A549 (cell line): ENCODE data around the gene TTC28. TPM values are rescaled to one million over a fixed set of nuclear protein-coding genes. Genes with fewer than 3 reads are reported as not detected.

Experiments
- ATAC-seq, 2 experiments: fragments of 200-7000 bp in 1 of 2; fragments of >200 bp in 1 of 2; cut with Nextera tagmentation in 1 of 2; cut with Tn5 transposase in 1 of 2; 3 replicates each; pipeline versions ENCODE4 v1.8.0 to v1.9.1; 2018 to 2020; ENCODE audit warnings: mild to moderate bottlenecking in 1 of 2, moderate library complexity in 1 of 2
- CTCF ChIA-PET: fragments of 300-600 bp; sonication (Branson Sonifier 250); formaldehyde crosslinking; extraction: SDS; loops from one replicate; lab custom pipeline; 2021; ENCODE audit warnings: antibody characterized with exemption, inconsistent platforms; lab: Yijun Ruan, JAX
- POLR2A ChIA-PET: fragments of 350-600 bp; formaldehyde crosslinking; extraction: SDS; loops from one replicate; lab custom pipeline; 2021; ENCODE audit warnings: antibody characterized with exemption, inconsistent platforms; lab: Yijun Ruan, JAX
- DNase-seq, 2 experiments: peaks; one replicate each; pipeline versions ENCODE4 v3.0.0 to v3.0.0-alpha.2; 2011 to 2016; ENCODE audit warnings: low read depth in 1 of 2, low spot score in 1 of 2
- FAIRE-seq: peaks from 2 replicates; lab custom pipeline; 2011; peaks lifted over from hg19 to GRCh38; lab: Jason Lieb, UNC
- H3K27ac ChIP-seq, 2 experiments: fragments of >200 bp; sonication (Bioruptor Twin); formaldehyde crosslinking; 3 replicates each; pipeline ENCODE4 v1.5.1; 2016 to 2017
- H3K4me1 ChIP-seq: fragments of >200 bp; sonication (Bioruptor Twin); formaldehyde crosslinking; 3 replicates; pipeline ENCODE4 v1.6.1; 2016
- H3K4me2 ChIP-seq: fragments of >200 bp; sonication (Bioruptor Twin); formaldehyde crosslinking; 3 replicates; pipeline ENCODE4 v1.6.1; 2016
- H3K4me3 ChIP-seq: fragments of >200 bp; sonication (Bioruptor Twin); formaldehyde crosslinking; 3 replicates; pipeline ENCODE4 v1.5.1; 2016
- H3K9me3 ChIP-seq: fragments of >200 bp; sonication (Bioruptor Twin); formaldehyde crosslinking; 3 replicates; pipeline ENCODE4 v1.6.1; 2016
- ATOH8 ChIP-seq: fragments of 250-450 bp; sonication (Bioruptor Pico); IDR thresholded peaks from 2 replicates; pipeline ENCODE4 v1.5.0; 2020; ENCODE audit warnings: low read depth, mild to moderate bottlenecking, moderate library complexity
- BHLHE40 ChIP-seq: IDR thresholded peaks from 2 replicates; pipeline ENCODE4 v1.6.1; 2012; ENCODE audit warnings: low read depth, low read length, inconsistent platforms
- EHF ChIP-seq: fragments of 250-450 bp; sonication (Bioruptor Pico); IDR thresholded peaks from 2 replicates; pipeline ENCODE4 v1.5.0; 2020; ENCODE audit warnings: mild to moderate bottlenecking
- ELK1 ChIP-seq: fragments of 150-350 bp; IDR thresholded peaks from 2 replicates; pipeline ENCODE4 v1.6.1; 2014; ENCODE audit warnings: low read depth, mild to moderate bottlenecking, low read length
- EP300 ChIP-seq, 2 experiments: fragments of >200 bp; sonication (Bioruptor Twin); formaldehyde crosslinking; IDR thresholded peaks; 2 replicates in 1 of 2; 3 replicates in 1 of 2; pipeline ENCODE4 v1.6.1; 2016 to 2017
- FOSB ChIP-seq: fragments of 250-450 bp; sonication (Bioruptor Pico); IDR thresholded peaks from 2 replicates; pipeline ENCODE4 v1.5.0; 2020; ENCODE audit warnings: mild to moderate bottlenecking, moderate library complexity
- FOSL2 ChIP-seq, 2 experiments: fragments of 450-650 bp in 1 of 2; fragments of >200 bp in 1 of 2; sonication (Bioruptor Twin) in 1 of 2; formaldehyde crosslinking; IDR thresholded peaks; 2 replicates each; pipeline versions ENCODE4 v1.5.0 to v1.6.1; 2016 to 2020; ENCODE audit warnings: mild to moderate bottlenecking in 1 of 2, moderate library complexity in 1 of 2
- HDAC2 ChIP-seq: fragments of 200-600 bp; sonication (generic); IDR thresholded peaks from 2 replicates; pipeline ENCODE4 v1.6.1; 2016
- HEYL ChIP-seq: fragments of 250-450 bp; sonication (Bioruptor Pico); IDR thresholded peaks from 2 replicates; pipeline ENCODE4 v1.8.0; 2021; ENCODE audit warnings: mild to moderate bottlenecking, moderate library complexity
- HOXB13 ChIP-seq: fragments of 250-450 bp; sonication (Bioruptor Pico); IDR thresholded peaks from 2 replicates; pipeline ENCODE4 v1.5.0; 2020; ENCODE audit warnings: low read depth, mild to moderate bottlenecking, moderate library complexity
- HOXB5 ChIP-seq: fragments of 250-450 bp; sonication (Bioruptor Pico); IDR thresholded peaks from 2 replicates; pipeline ENCODE4 v1.5.0; 2020; ENCODE audit warnings: mild to moderate bottlenecking, moderate library complexity
- JUN ChIP-seq, 2 experiments: fragments of >200 bp; sonication (Bioruptor Twin); formaldehyde crosslinking; IDR thresholded peaks; 2 replicates in 1 of 2; 3 replicates in 1 of 2; pipeline ENCODE4 v1.6.1; 2016 to 2017
- JUNB ChIP-seq: fragments of >200 bp; sonication (Bioruptor Twin); formaldehyde crosslinking; IDR thresholded peaks from 2 replicates; pipeline ENCODE4 v1.6.1; 2016
- KDM1A ChIP-seq: fragments of 200-600 bp; sonication (generic); IDR thresholded peaks from 2 replicates; pipeline ENCODE4 v1.6.1; 2016; ENCODE audit warnings: low read depth, mild to moderate bottlenecking
- KDM5A ChIP-seq: fragments of 200-600 bp; sonication (generic); IDR thresholded peaks from 2 replicates; pipeline ENCODE4 v1.6.1; 2016; ENCODE audit warnings: antibody characterized with exemption, mild to moderate bottlenecking
- POLR2AphosphoS2 ChIP-seq: conservative IDR thresholded peaks from 2 replicates; pipeline ENCODE4 v1.6.1; 2012; ENCODE audit warnings: low read length, improper control_type of control experiment, inconsistent platforms
- RCOR1 ChIP-seq: fragments of 150-350 bp; IDR thresholded peaks from 2 replicates; pipeline ENCODE4 v1.6.1; 2014; ENCODE audit warnings: antibody characterized with exemption, low read length, low read depth
- TFCP2L1 ChIP-seq: fragments of 250-450 bp; sonication (Bioruptor Pico); IDR thresholded peaks from 2 replicates; pipeline ENCODE4 v1.5.0; 2021; ENCODE audit warnings: mild to moderate bottlenecking
- TP53 ChIP-seq: fragments of 250-450 bp; sonication (Bioruptor Pico); IDR thresholded peaks from 2 replicates; pipeline ENCODE4 v1.5.0; 2021; ENCODE audit warnings: mild to moderate bottlenecking, moderate library complexity
- ZSCAN20 ChIP-seq: fragments of 250-450 bp; sonication (Bioruptor Pico); IDR thresholded peaks from 2 replicates; pipeline ENCODE4 v1.8.0; 2022; ENCODE audit warnings: mild to moderate bottlenecking, moderate library complexity
- WGBS: methylation state at CpG from one replicate; pipeline ENCODE4 v1.1.6; 2017; ENCODE audit errors: missing lambda C conversion rate; 5-methylcytosine and 5-hydroxymethylcytosine counted together
- polyA plus RNA-seq, 4 experiments: library from polyadenylated mRNA; depleted of rRNA in 3 of 4; stranded (reverse); fragments of >200 nt; fragmentation: RNase III in 1 of 4; extraction: RNeasy Plus Mini Kit Qiagen cat#74134 plus additional on column Dnase treatment in 1 of 4; gene quantifications; 2 replicates in 3 of 4; 3 replicates in 1 of 4; pipeline ENCODE4 v1.2.3, GENCODE V29; 2011 to 2017

Gene TTC28
- polyA plus RNA-seq, 2 of the 4 experiments (the other 2 are of a cell fraction): 2.6 to 3.8 TPM

GRCh38 chr22:27996529-27996925 is 683.1 kb downstream of the TTC28 start:
- no peak for FAIRE-seq
- Histone ChIP-seq H3K4me2 (no peak overlapping the region), H3K9me3 (no peaks in the 10 kb centered on the region), H3K27ac (no peak overlapping the region), H3K4me1 (no peaks in the 10 kb centered on the region), H3K4me3 (no peak overlapping the region)
- ATAC-seq: no peak
- POLR2A ChIA-PET: no interaction called here
- CTCF ChIA-PET: interaction anchor here (1.5 to 1.9 kb wide), 2 partner anchors 10 to 23 kb away, joined by 3 to 6 read pairs; no protein-coding TSS in a partner anchor
- TF ChIP-seq POLR2AphosphoS2: no peak
- no peak for TF ChIP-seq KDM5A
- no peak for TF ChIP-seq EP300 (IDR thresholded peaks at IDR 0.05)
- TF ChIP-seq KDM1A: no peak
- no peak for TF ChIP-seq TFCP2L1
- TF ChIP-seq EHF: no peak
- no peak for TF ChIP-seq ELK1
- no peak for TF ChIP-seq ZSCAN20 (CRISPR knock-in tag)
- TF ChIP-seq RCOR1: no peak
- no peak for TF ChIP-seq HDAC2
- TF ChIP-seq JUNB: no peak
- no peak for TF ChIP-seq TP53 (CRISPR knock-in tag)
- TF ChIP-seq FOSB (CRISPR knock-in tag): no peak
- TF ChIP-seq HOXB13 (CRISPR knock-in tag): no peak
- TF ChIP-seq HEYL (CRISPR knock-in tag): no peak
- no peak for TF ChIP-seq HOXB5 (CRISPR knock-in tag)
- DNase-seq: no peak
- 74% methylated on average over 6 of the region's 6 CpGs for WGBS

GRCh38 chr22:27995801-27996528 is 683.7 kb downstream of the TTC28 start:
- H3K27ac ChIP-seq: no peak overlapping the region
- H3K4me2 ChIP-seq: no peak overlapping the region
- DNase-seq: no peak
- no peak for FAIRE-seq
- CTCF ChIA-PET: interaction anchor here (1.5 to 1.9 kb wide), 2 partner anchors 11 to 24 kb away, joined by 3 to 6 read pairs; no protein-coding TSS in a partner anchor
- H3K4me3 ChIP-seq: no peak overlapping the region
- no peak for TF ChIP-seq FOSL2 (IDR thresholded peaks at IDR 0.05)
- TF ChIP-seq FOSL2 (CRISPR knock-in tag; IDR thresholded peaks at IDR 0.05): no peak
- no peak for TF ChIP-seq HOXB5 (CRISPR knock-in tag)
- TF ChIP-seq HOXB13 (CRISPR knock-in tag): no peak
- TF ChIP-seq, all 56 proteins: peak for 0
- POLR2A ChIA-PET: no interaction called here
- H3K9me3 ChIP-seq: no peaks in the 10 kb centered on the region
- H3K4me1 ChIP-seq: no peaks in the 10 kb centered on the region
- WGBS: 94% methylated on average over 10 of the region's 25 CpGs
- ATAC-seq: no peak

- Histone ChIP-seq H3K9me3 (no peaks in the 10 kb centered on the region), H3K4me3 (no peak overlapping the region), H3K4me1 (no peaks in the 10 kb centered on the region), H3K27ac (no peak overlapping the region), H3K4me2 (no peak overlapping the region)
- no peak for FAIRE-seq
- ChIA-PET POLR2A (no interaction called here), CTCF (interaction anchor here (1.0 kb wide), 1 partner anchor 114 kb away, joined by 3 read pairs; no protein-coding TSS in a partner anchor)
- no peak for ATAC-seq
- no peak for DNase-seq
- 90% methylated on average over 8 of the region's 14 CpGs for WGBS
- TF ChIP-seq KDM5A (no peak), TP53 (CRISPR knock-in tag) (no peak), ATOH8 (CRISPR knock-in tag) (no peak), JUN (IDR thresholded peaks at IDR 0.05) (no peak), BHLHE40 (no peak), HEYL (CRISPR knock-in tag) (no peak), TFCP2L1 (no peak), ZSCAN20 (CRISPR knock-in tag) (no peak)
Observed at GRCh38 chr22:27994481-27995331, 684.9 kb downstream of the TTC28 start.
